Tibial artery (tissue), 4 donors: Measurements from ENCODE around the gene HNRNPA0.

Experiments
- DNase-seq, 2 donors: peaks; one replicate each; pipeline ENCODE4 v3.0.0-alpha.2; 2019
- H3K27ac ChIP-seq, 2 donors: fragments of 200-600 bp; sonication (generic) in 1 of 2; 1 replicate in 1 of 2; 2 replicates in 1 of 2; pipeline ENCODE4 v1.5.1; 2018 to 2019; ENCODE audit warnings: mild to moderate bottlenecking in 1 of 2
- H3K27me3 ChIP-seq, 2 donors: fragments of 200-600 bp; sonication (generic) in 1 of 2; one replicate each; pipeline versions ENCODE4 v1.5.1 to v1.6.0; 2016 to 2019
- H3K36me3 ChIP-seq, 3 donors: fragments of 200-600 bp; sonication (generic) in 2 of 3; one replicate each; pipeline ENCODE4 v1.5.1; 2016 to 2019; ENCODE audit warnings: mild to moderate bottlenecking in 2 of 3
- H3K4me1 ChIP-seq, 4 donors: fragments of 200-600 bp; sonication (generic) in 2 of 4; 1 replicate in 3 of 4; 2 replicates in 1 of 4; pipeline ENCODE4 v1.5.1; 2016 to 2019
- H3K4me3 ChIP-seq, 2 donors: fragments of 200-600 bp; sonication (generic) in 1 of 2; 1 replicate in 1 of 2; 2 replicates in 1 of 2; pipeline ENCODE4 v1.5.1; 2018 to 2019; ENCODE audit warnings: mild to moderate bottlenecking in 2 of 2
- H3K9me3 ChIP-seq, 3 donors: fragments of 200-600 bp; sonication (generic) in 1 of 3; one replicate each; pipeline ENCODE4 v1.5.1; 2016 to 2019
- intact Hi-C: fragments of 100-400 bp; cut with DNase I; formaldehyde crosslinking; loops from one replicate; pipeline ENCODE4 v1.15.0; 2023; ENCODE audit warnings: low total_unique reads
- TF ChIP-seq, protein P1 (sequence below), 2 experiments: fragments of 200-600 bp in 1 of 2; fragments of 450-650 bp in 1 of 2; IDR thresholded peaks; one replicate each; pipeline ENCODE4 v1.5.1; 2017 to 2019; ENCODE audit warnings: antibody characterized with exemption in 2 of 2, mild to moderate bottlenecking in 1 of 2, moderate library complexity in 1 of 2

The HNRNPA0 gene

GRCh38 chr5:137735555-137736284 is 18.4 kb downstream of the HNRNPA0 start, which contains the start of gene KLHL3:
TSS of gene KLHL3 (minus strand) at chr5:137736089. CDS start at chr5:137735646, 443 bp downstream.
- intact Hi-C loops = no loop called here
- TF ChIP-seq, protein P1, sequence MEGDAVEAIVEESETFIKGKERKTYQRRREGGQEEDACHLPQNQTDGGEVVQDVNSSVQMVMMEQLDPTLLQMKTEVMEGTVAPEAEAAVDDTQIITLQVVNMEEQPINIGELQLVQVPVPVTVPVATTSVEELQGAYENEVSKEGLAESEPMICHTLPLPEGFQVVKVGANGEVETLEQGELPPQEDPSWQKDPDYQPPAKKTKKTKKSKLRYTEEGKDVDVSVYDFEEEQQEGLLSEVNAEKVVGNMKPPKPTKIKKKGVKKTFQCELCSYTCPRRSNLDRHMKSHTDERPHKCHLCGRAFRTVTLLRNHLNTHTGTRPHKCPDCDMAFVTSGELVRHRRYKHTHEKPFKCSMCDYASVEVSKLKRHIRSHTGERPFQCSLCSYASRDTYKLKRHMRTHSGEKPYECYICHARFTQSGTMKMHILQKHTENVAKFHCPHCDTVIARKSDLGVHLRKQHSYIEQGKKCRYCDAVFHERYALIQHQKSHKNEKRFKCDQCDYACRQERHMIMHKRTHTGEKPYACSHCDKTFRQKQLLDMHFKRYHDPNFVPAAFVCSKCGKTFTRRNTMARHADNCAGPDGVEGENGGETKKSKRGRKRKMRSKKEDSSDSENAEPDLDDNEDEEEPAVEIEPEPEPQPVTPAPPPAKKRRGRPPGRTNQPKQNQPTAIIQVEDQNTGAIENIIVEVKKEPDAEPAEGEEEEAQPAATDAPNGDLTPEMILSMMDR (IDR thresholded peaks at IDR 0.05) = peak; percentile 23 to 29
- no peaks in the 10 kb centered on the region for H3K36me3 ChIP-seq
- no peaks in the 10 kb centered on the region for H3K27me3 ChIP-seq
- H3K9me3 ChIP-seq = no peaks in the 10 kb centered on the region
- H3K4me3 ChIP-seq = peak within 1 kb of the TSS; percentile 46 to 55
- peak within 1 kb of the TSS; percentile 51 for H3K27ac ChIP-seq
- peaks cover 0 to 17% (median 12%) of the 10 kb centered on the region in 4 donors for H3K4me1 ChIP-seq
- DNase-seq = peak; percentile 21 to 67

DNA sequence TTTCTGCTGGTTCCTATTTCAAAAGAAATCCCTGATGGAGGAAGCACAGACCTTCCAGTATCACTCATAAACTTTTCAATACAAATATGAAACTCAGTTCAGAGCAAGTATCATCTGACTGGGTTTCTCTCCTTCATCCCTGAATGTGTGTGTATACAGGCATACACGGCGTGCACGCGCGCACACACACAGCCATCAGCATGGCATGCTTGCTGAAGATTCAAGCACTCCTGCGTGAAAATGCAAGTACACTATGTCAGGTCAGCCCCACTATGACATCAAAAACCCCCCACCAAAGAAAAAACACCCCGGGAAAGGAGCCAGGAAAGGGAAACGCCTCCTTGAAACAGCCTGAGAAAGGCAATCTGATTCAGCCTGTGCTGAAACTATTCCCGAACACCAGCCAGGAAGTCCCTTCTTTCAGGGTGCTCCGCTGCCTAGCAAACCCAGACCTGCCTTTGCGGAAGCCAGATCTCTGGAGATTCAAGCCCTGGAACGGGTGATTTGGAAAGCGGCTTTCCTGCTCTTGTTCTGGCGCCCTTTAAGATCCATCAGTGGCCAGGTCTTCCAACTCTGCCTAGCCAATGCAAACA is 19.1 kb downstream of the HNRNPA0 start:
- TF ChIP-seq, protein P1 (IDR thresholded peaks at IDR 0.05) = no peak
- H3K4me3 ChIP-seq = peak overlapping the region; percentile 46 to 55
- H3K9me3 ChIP-seq = no peaks in the 10 kb centered on the region
- intact Hi-C loops = no loop called here
- peak overlapping the region; percentile 51 for H3K27ac ChIP-seq
- H3K27me3 ChIP-seq = no peaks in the 10 kb centered on the region
- no peaks in the 10 kb centered on the region for H3K36me3 ChIP-seq
- peaks cover 0 to 17% (median 12%) of the 10 kb centered on the region in 4 donors for H3K4me1 ChIP-seq
- peak; percentile 33 to 71 for DNase-seq

- peak overlapping the region; percentile 51 for H3K27ac ChIP-seq
- no peaks in the 10 kb centered on the region for H3K27me3 ChIP-seq
- intact Hi-C loops = no loop called here
- TF ChIP-seq, protein P1 (IDR thresholded peaks at IDR 0.05) = no peak
- peaks cover 0 to 17% (median 12%) of the 10 kb centered on the region in 4 donors for H3K4me1 ChIP-seq
- no peaks in the 10 kb centered on the region for H3K36me3 ChIP-seq
- DNase-seq = no peak
- H3K4me3 ChIP-seq = peak overlapping the region in 1 of 2 donors; percentile 55
- no peaks in the 10 kb centered on the region for H3K9me3 ChIP-seq
Measured at GRCh38 chr5:137734331-137734730, 19.8 kb downstream of the HNRNPA0 start.

DNA sequence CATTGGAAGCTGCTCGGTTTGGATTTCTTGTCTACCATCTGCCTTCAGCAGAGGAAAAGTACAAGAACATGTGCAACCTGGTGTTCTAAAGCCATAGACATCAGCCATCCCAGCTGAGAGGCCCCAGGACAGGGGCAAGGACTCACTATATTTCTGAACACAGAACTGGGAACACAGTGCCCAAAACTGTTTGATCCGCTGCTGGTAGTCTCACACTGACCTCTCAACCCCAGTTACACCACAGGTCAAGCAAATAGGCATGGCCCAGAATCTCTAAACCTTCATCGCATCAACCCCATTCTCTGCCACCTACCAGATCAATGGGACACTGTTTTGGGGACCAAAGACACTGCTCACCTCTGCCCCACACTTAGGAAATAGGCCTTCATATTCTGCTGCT is 20.2 kb downstream of the HNRNPA0 start:
- DNase-seq = no peak
- H3K4me3 ChIP-seq = peak overlapping the region in 1 of 2 donors; percentile 55

GRCh38 chr5:137733006-137733405 is 21.2 kb downstream of the HNRNPA0 start:
- DNase-seq = no peak
- Histone ChIP-seq H3K9me3 (no peaks in the 10 kb centered on the region), H3K4me3 (no peak overlapping the region), H3K27ac (no peak overlapping the region), H3K36me3 (no peaks in the 10 kb centered on the region), H3K27me3 (no peaks in the 10 kb centered on the region), H3K4me1 (peaks cover 0 to 17% (median 12%) of the 10 kb centered on the region in 4 donors)
- TF ChIP-seq, protein P1 (IDR thresholded peaks at IDR 0.05) = no peak
- intact Hi-C loops = no loop called here

More for the DNA sequence above, 20.2 kb downstream of the HNRNPA0 start:
- TF ChIP-seq, protein P1 (IDR thresholded peaks at IDR 0.05) = no peak
- intact Hi-C loops = no loop called here
- H3K36me3 ChIP-seq = no peaks in the 10 kb centered on the region
- no peaks in the 10 kb centered on the region for H3K9me3 ChIP-seq
- no peaks in the 10 kb centered on the region for H3K27me3 ChIP-seq
- H3K27ac ChIP-seq = no peak overlapping the region
- peaks cover 0 to 17% (median 12%) of the 10 kb centered on the region in 4 donors for H3K4me1 ChIP-seq
